Psoas muscle (tissue), 8 donors: ENCODE data around the gene DGCR6L. TPM values are rescaled to one million over a fixed set of nuclear protein-coding genes. Genes with fewer than 3 reads are reported as not detected.
A peak's percentile ranks its signal among the peaks of the same experiment; 100 is the strongest.
"Not testable (repeated sequence)": the region's sequence is repeated elsewhere in the genome, so short reads cannot be mapped to it uniquely, and the experiment has no call there.

Source experiments
- ATAC-seq, 4 donors: fragments of 200-7000 bp; cut with Tn5 transposase; one replicate each; pipeline ENCODE4 v1.9.1; 2020; ENCODE audit warnings: moderate library complexity in 3 of 4, mild to moderate bottlenecking in 2 of 4
- DNase-seq, 2 donors: peaks; one replicate each; pipeline ENCODE4 v3.0.0-alpha.2; 2020
- H3K27ac ChIP-seq: fragments of 200-600 bp; one replicate; pipeline ENCODE4 v1.8.0; 2022
- H3K27me3 ChIP-seq, 3 donors: fragments of 200-600 bp in 1 of 3; one replicate each; pipeline versions ENCODE4 v1.6.1 to v1.8.0; 2013 to 2022; ENCODE audit warnings: low read length in 2 of 3, mild to moderate bottlenecking in 2 of 3, moderate library complexity in 1 of 3; ENCODE audit not compliant: insufficient read depth in 3 of 3
- H3K36me3 ChIP-seq, 2 donors: fragments of 200-600 bp in 1 of 2; one replicate each; pipeline versions ENCODE4 v1.6.1 to v1.8.0; 2013 to 2022; ENCODE audit warnings: low read depth in 1 of 2, mild to moderate bottlenecking in 1 of 2, moderate library complexity in 1 of 2; ENCODE audit not compliant: insufficient read depth in 1 of 2
- H3K4me1 ChIP-seq: fragments of 200-600 bp; one replicate; pipeline ENCODE4 v1.8.0; 2022
- H3K4me3 ChIP-seq: fragments of 200-600 bp; one replicate; pipeline ENCODE4 v1.8.0; 2022; ENCODE audit warnings: mild to moderate bottlenecking
- H3K9me3 ChIP-seq: fragments of 200-600 bp; one replicate; pipeline ENCODE4 v1.8.0; 2022
- WGBS, 3 donors: extraction: QIAGEN DNeasy Blood & Tissue Kit; methylation state at CpG; one replicate each; pipeline versions ENCODE4 v1.1.6 to v1.1.7; 2013; 5-methylcytosine and 5-hydroxymethylcytosine counted together
- intact Hi-C, 2 donors: fragments of 100-400 bp; cut with DNase I; formaldehyde crosslinking; loops; one replicate each; pipeline versions ENCODE4 v1.11.0 to v1.14.2; 2022
- long read RNA-seq, 2 donors: library from polyadenylated mRNA; unstranded; transcript quantifications; one replicate each; pipeline ENCODE4 v2.0.0, GENCODE V29; 2021
- polyA plus RNA-seq, 3 donors: library from polyadenylated mRNA; stranded (reverse); fragments of 200-250 nt; gene quantifications; one replicate each; pipeline ENCODE4 v1.2.3, GENCODE V29; 2013
- total RNA-seq, 4 donors: library from RNA; stranded (reverse); fragmentation: NEBNext Ultra II Directional in 2 of 4; extraction: Animal tissue kit (Norgen Biotek cat#: 25700) in 2 of 4; gene quantifications; one replicate each; pipeline versions ENCODE4 v1.2.1 to v1.2.4, GENCODE V29; 2021 to 2023
- TF ChIP-seq, protein P1 (sequence below): fragments of 200-600 bp; IDR thresholded peaks from one replicate; pipeline ENCODE4 v1.8.0; 2022; ENCODE audit warnings: antibody characterized with exemption
- donor health status: healthy with polysubstance abuse.
- donor health status: DM: no; HTN: no; CAD: no; lungs with moderate emphysema.
- donor health status: Bipolar disorder and iron deficiency.
- donor health status: healthy.
- donor health status: DM: yes; HTN: yes; CAD: no.
- donor health status: DM: no; HTN: no; CAD: no.
- donor health status: DM: no; HTN: no; CAD: no.
- donor health status: DM: yes; HTN: yes; CAD: no.

DGCR6L gene
- total RNA-seq (10 to 100 TPM; 33.2 to 44.9 (median 37.8) TPM), polyA plus RNA-seq (10 to 100 TPM; 55.2 to 87.2 (median 70.2) TPM)
- long read RNA-seq, donor 1, transcript DGCR6L-201 (5 exons, 1,154 nt): major isoform, 50 of 52 reads
- long read RNA-seq, donor 1, partial matches to known transcripts: 2 of 52 reads
- long read RNA-seq, donor 1, other reads (novel, unspliced or antisense): 0 of 52 reads
- long read RNA-seq, donor 2, transcript DGCR6L-201 (5 exons, 1,154 nt): major isoform, 69 of 84 reads
- long read RNA-seq, donor 2, partial matches to known transcripts: 7 of 84 reads
- long read RNA-seq, donor 2, other reads (novel, unspliced or antisense): 6 of 84 reads

DNA sequence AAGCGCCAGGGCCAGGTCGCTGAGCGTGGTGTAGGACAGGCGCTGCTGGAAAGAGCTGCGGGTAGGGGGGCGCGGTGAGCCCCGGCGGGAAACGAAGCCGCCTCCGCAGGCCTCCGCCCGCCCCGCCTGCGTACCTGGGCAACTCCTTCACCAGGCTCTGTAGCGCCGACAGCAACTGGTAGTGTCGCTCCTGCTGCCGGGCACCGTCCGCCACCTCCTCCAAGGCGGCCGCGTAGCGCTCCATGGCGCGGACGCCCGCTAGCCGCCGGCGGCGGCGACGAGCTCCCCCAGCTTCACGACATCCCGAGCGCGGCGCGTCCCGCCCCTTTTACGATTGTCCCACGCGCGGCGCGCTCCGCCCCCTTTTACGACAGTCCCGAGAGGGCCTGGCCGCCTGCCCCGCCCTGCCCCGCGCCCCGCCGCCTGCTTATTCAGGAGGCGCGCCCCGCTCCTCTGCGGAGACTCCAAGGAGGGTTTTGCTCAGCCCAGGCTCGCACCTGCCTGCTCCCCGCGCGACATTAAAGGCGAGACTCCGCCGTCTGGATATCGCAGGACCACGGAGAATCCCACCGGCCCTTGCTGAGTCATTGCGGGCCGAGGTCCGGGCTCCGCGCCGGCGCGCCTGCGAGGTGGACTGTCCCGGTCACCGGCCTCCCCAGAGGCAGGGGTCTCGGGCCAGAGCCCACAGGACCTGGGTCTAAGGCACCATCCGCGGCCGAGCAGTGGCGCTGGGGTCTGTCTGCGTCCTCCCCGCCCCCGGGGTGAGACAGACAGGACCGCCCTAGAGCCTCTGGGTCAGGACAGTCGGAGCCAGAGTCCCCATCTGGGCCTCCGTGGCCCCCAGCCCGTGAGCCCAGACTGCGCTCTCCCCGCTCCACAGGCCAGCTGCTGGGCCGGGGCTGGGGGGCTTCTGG lies at the start of gene DGCR6L:
Gene DGCR6L, minus strand, starts transcription at position 316 of the 914 bp plus-strand sequence. Its CDS starts 72 bp downstream, at position 244.
- WGBS, 3 donors: 0% methylated on average over 74 to 98 of the region's 98 CpGs
- Histone ChIP-seq H3K4me3 (peak within 1 kb of the TSS; percentile 100), H3K9me3 (no peaks in the 10 kb centered on the region), H3K27me3 (no peaks in the 10 kb centered on the region), H3K4me1 (peaks cover 20% of the 10 kb centered on the region), H3K36me3 (no peaks in the 10 kb centered on the region), H3K27ac (peak within 1 kb of the TSS; percentile 96)
- TF ChIP-seq, protein P1, sequence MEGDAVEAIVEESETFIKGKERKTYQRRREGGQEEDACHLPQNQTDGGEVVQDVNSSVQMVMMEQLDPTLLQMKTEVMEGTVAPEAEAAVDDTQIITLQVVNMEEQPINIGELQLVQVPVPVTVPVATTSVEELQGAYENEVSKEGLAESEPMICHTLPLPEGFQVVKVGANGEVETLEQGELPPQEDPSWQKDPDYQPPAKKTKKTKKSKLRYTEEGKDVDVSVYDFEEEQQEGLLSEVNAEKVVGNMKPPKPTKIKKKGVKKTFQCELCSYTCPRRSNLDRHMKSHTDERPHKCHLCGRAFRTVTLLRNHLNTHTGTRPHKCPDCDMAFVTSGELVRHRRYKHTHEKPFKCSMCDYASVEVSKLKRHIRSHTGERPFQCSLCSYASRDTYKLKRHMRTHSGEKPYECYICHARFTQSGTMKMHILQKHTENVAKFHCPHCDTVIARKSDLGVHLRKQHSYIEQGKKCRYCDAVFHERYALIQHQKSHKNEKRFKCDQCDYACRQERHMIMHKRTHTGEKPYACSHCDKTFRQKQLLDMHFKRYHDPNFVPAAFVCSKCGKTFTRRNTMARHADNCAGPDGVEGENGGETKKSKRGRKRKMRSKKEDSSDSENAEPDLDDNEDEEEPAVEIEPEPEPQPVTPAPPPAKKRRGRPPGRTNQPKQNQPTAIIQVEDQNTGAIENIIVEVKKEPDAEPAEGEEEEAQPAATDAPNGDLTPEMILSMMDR: no peak
- intact Hi-C loops: no loop called here
- ATAC-seq: peak; percentile 92 to 95 (median 92)
- peak; percentile 98 for DNase-seq

DNA sequence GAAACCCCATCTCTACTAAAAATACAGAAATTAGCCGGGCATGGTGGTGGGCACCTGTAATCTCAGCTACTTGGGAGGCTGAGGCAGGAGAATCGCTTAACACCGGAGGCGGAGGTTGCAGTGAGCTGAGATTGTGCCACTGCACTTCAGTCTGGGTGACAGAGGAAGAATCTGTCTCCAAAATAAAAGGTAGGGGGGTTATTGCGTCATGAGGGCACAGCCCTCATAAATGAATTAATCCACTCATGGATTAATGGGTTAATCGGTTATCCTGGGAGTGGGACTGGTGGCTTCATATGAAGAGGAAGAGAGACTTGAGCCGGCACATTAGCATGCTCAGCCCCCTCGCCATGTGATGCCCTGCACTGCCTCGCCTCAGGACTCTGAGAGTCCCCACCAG lies 49.0 kb upstream of the DGCR6L start:
- ATAC-seq, H3K9me3 ChIP-seq, DNase-seq, H3K36me3 ChIP-seq, H3K27ac ChIP-seq, intact Hi-C loops, H3K4me1 ChIP-seq, H3K4me3 ChIP-seq, H3K27me3 ChIP-seq: not testable (repeated sequence)
- WGBS, 3 donors: 85 to 93% (median 89%) methylated on average over 7 to 9 of the region's 9 CpGs

DNA sequence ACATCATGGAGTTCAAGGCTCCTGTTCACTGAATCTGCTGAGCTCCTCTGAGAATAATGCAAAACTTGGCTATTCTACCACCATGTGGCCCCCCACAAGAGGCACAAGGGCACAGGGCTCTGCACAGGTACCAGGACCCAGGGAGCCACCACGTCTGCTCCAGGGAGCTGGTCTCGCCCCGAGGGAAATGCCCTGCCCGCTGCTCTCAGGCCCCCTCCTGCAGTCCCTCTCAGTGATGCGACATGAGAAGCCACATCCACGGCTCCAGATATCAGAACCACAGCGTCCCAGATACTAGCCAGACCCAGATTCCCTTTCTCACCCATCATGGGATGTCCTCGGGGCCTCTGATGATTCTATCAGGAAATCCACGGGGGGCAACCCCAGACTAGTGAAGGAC lies 47.0 kb upstream of the DGCR6L start:
- H3K36me3 ChIP-seq, ATAC-seq, H3K4me1 ChIP-seq, DNase-seq, H3K27ac ChIP-seq, H3K4me3 ChIP-seq, intact Hi-C loops, H3K9me3 ChIP-seq, H3K27me3 ChIP-seq: not testable (repeated sequence)
- 81 to 83% (median 83%) methylated on average over 9 of the region's 9 CpGs for WGBS, 3 donors

DNA sequence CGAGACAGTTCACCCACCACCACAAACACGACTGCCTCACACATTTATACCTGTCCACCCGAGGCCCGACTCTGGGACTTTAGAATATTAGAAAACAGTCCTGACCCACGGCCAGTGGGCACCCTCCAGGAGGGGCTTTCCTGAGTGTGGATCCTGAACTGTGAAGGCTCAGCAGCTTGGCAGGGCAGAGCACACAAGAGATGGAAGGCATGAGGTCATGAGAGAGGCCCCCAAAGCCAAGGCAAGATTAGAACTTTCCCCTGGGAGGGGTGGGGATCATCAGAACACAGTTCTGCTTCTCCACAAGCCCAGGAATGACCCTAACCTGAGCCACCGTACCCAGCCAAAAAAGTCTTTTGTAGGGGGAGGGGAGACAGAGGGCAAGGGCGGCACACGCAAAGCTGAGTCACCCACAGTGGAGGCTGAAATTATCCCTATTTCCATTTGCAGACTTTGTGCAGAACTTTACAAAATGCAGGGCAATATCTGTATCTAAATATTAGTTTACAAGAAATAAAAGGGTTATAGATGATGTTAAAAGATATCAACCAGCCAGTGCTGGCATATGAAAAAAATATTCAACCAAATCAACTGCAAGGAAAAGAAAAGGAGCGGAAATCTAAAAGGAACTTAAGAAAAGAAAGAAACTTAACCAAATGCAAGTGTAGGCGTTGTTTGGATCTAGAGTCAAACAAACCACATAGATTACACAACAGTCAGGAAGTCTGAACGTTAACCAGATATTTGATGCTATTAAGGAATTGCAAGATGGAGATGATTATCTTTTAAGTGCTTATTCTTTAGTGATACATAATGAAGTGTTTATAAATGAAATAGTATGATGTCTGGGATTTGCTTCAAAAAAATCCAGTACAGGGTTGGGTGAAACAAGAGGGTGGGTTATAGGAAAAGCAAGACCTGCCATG lies 44.7 kb upstream of the DGCR6L start:
- DNase-seq, H3K4me1 ChIP-seq, H3K36me3 ChIP-seq, H3K9me3 ChIP-seq, ATAC-seq, intact Hi-C loops, H3K27me3 ChIP-seq, H3K4me3 ChIP-seq, H3K27ac ChIP-seq: not testable (repeated sequence)
- WGBS, 3 donors: 63 to 72% (median 70%) methylated on average over 11 of the region's 11 CpGs

DNA sequence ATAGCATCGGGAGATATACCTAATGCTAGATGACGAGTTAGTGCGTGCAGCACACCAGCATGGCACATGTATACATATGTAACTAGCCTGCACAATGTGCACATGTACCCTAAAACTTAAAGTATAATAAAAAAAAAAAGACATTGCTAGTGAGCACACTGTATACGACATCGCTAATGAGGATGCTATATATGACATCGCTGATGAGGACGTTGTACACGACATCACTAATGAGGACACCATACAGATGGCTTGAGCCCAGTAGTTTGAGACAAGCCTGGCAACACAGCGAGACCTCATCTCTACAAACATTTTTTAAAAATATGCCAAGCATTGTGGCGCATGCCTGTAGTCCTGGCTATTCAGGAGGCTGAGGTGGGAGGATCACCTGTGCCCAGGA lies 42.5 kb upstream of the DGCR6L start:
- H3K4me1 ChIP-seq, H3K9me3 ChIP-seq, H3K4me3 ChIP-seq, intact Hi-C loops, H3K27ac ChIP-seq, H3K36me3 ChIP-seq, DNase-seq, ATAC-seq, H3K27me3 ChIP-seq: not testable (repeated sequence)
- 86 to 91% (median 89%) methylated on average over 10 of the region's 10 CpGs for WGBS, 3 donors

DNA sequence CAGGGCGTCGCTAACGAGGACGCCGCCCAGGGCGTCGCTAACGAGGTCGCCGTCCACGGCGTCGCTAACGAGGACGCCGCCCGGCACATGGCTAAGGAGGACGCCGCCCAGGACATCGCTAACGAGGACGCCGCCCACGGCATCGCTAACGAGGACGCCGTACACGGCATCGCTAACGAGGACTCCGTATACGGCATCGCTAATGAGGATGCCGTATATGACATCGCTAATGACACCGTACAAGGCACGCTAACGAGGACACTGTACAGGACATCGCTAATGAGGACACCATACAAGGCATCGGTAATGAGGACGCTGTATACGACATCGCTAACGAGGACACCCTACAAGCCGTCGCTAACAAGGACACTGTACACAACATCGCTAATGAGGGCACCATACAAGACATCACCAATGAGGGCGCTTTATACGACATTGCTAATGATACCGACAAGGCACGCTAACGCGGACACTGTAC lies 41.9 kb upstream of the DGCR6L start:
- H3K27me3 ChIP-seq: not testable (repeated sequence)
- 94 to 96% (median 94%) methylated on average over 52 to 54 of the region's 54 CpGs for WGBS, 3 donors

DNA sequence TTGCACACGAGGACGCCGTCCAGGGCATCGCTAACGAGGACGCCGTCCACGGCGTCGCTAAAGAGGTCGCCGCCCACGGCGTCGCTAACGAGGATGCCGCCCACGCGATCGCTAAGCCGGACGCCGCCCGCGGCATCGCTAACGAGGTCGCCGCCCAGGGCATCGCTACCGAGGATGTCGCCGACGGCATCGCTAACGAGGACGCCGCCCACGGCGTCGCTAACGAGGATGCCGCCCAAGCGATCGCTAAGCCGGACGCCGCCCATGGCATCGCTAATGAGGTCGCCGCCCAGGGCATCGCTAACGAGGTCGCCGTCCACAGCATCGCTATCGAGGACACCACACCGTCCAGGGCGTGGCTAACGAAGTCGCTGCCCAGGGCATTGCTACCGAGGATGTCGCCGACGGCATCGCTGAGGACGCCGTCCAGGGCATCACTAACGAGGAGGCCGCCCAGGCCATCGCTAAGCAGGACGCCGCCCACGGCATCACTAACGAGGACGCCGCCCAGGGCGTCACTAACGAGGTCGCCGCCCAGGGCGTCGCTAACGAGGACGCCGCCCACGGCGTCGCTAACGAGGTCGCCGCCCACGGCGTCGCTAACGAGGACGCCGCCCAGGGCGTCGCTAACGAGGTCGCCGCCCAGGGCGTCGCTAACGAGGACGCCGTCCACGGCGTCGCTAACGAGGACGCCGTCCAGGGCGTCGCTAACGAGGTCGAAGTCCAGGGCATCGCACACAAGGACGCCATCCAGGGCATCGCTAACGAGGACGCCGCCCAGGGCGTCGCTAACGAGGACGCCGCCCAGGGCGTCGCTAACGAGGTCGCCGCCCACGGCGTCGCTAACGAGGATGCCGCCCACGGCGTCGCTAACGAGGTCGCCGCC lies 41.2 kb upstream of the DGCR6L start:
- H3K27me3 ChIP-seq, H3K27ac ChIP-seq, H3K36me3 ChIP-seq, H3K4me3 ChIP-seq, H3K9me3 ChIP-seq, intact Hi-C loops, ATAC-seq, DNase-seq, H3K4me1 ChIP-seq: not testable (repeated sequence)
- 93 to 97% (median 95%) methylated on average over 98 to 135 of the region's 145 CpGs for WGBS, 3 donors

More for the DNA sequence above, 41.9 kb upstream of the DGCR6L start:
- H3K4me3 ChIP-seq, DNase-seq, H3K9me3 ChIP-seq, H3K36me3 ChIP-seq, intact Hi-C loops, H3K4me1 ChIP-seq, H3K27ac ChIP-seq, ATAC-seq: not testable (repeated sequence)

DNA sequence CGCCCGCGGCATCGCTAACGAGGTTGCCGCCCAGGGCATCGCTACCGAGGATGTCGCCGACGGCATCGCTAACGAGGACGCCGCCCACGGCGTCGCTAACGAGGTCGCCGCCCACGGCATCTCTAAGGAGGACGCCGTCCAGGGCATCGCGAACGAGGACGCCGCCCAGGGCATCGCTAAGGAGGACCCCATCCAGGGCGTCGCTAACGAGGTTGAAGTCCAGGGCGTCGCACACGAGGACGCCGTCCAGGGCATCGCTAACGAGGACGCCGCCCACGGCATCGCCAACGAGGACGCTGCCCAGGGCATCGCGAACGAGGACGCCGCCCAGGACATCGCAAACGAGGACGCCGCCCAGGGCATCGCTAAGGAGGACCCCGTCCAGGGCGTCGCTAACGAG lies 40.4 kb upstream of the DGCR6L start:
- DNase-seq, H3K9me3 ChIP-seq, H3K4me3 ChIP-seq, H3K36me3 ChIP-seq, intact Hi-C loops, H3K4me1 ChIP-seq, ATAC-seq, H3K27ac ChIP-seq, H3K27me3 ChIP-seq: not testable (repeated sequence)
- WGBS, 3 donors: 93 to 95% (median 95%) methylated on average over 55 to 60 of the region's 60 CpGs
